ENCODE measurements around the gene FAU. TPM values are rescaled to one million over a fixed set of nuclear protein-coding genes. Genes with fewer than 3 reads are reported as not detected.
A peak's percentile ranks its signal among the peaks of the same experiment; 100 is the strongest.

Gene FAU
- total RNA-seq, 1 donor, result 137 TPM

DNA sequence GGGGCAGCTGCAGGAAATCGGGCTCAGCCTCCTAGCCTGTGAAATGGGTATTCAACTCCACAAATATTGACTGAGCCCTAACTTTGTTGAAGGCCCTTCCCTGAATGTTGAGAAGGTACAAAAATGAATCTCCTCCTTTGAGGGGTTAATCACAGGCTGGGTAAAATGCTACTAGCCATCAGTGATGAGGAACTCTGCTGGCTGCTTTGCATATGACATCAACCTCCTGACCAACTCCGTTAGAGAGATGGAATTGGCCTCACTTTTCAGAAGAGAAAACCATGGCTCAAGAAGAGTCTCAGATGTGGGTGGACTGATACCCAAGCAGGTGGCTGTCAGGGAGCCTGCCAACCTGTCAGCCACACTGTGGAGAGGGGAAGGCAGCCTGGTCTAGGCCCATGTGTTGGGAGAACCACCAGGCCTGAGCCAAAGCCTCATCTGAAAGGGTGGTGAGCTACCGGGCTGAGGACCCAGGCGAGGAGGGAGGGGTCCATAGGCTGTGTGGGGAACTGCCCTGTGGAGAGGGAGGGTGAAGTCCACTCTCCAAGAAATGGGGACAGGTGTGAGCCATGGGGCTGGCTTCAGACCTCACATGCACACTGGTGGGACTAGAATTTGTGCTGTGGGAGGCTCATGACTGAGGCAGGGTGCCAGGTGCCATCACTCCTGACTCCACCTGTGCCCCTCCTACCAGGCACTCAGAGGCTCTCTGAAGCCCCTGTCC is 49.9 kb downstream of the FAU start:
- no peak overlapping the region for H3K4me3 ChIP-seq (ENCODE audit: low read depth, low read length)
- TF ChIP-seq, protein P1, sequence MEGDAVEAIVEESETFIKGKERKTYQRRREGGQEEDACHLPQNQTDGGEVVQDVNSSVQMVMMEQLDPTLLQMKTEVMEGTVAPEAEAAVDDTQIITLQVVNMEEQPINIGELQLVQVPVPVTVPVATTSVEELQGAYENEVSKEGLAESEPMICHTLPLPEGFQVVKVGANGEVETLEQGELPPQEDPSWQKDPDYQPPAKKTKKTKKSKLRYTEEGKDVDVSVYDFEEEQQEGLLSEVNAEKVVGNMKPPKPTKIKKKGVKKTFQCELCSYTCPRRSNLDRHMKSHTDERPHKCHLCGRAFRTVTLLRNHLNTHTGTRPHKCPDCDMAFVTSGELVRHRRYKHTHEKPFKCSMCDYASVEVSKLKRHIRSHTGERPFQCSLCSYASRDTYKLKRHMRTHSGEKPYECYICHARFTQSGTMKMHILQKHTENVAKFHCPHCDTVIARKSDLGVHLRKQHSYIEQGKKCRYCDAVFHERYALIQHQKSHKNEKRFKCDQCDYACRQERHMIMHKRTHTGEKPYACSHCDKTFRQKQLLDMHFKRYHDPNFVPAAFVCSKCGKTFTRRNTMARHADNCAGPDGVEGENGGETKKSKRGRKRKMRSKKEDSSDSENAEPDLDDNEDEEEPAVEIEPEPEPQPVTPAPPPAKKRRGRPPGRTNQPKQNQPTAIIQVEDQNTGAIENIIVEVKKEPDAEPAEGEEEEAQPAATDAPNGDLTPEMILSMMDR (IDR thresholded peaks at IDR 0.05; ENCODE audit: insufficient read depth, low read depth, low read length), result no peak
- no peak for DNase-seq (ENCODE audit: low read depth)

Small RNA genes lying within 50 kb of the gene (small RNA-seq; reads per million reads assigned to genes)
- gene HIGD1AP10, result not detected
- not detected for gene PDCL2P2
- gene RNU2-23P, result 69.3 reads per million, percentile 96 among the genes with 10 or more reads in this experiment

Other genes starting within 250 kb of the FAU start
- gene EHD1, start 243.5 kb downstream of the FAU start, total RNA-seq, result 80.2 and 93.7 TPM in 2 replicates
- gene ATG2A, start 204.9 kb downstream of the FAU start, total RNA-seq, result 12.1 and 13.2 TPM in 2 replicates
- 11.6 and 14.2 TPM in 2 replicates for gene PPP2R5B, start 197.4 kb downstream of the FAU start, total RNA-seq
- not detected in 2 replicates for gene GPHA2, start 186.2 kb downstream of the FAU start, total RNA-seq
- gene MAJIN, start 150.0 kb downstream of the FAU start, total RNA-seq, result not detected in 2 replicates
- 0.86 and 1.3 TPM in 2 replicates for gene BATF2, start 125.2 kb downstream of the FAU start, total RNA-seq
- 44.5 and 73.4 TPM in 2 replicates for gene ARL2, start 108.0 kb downstream of the FAU start, total RNA-seq
- gene SNX15, start 94.7 kb downstream of the FAU start, total RNA-seq, result 12.5 and 14.5 TPM in 2 replicates
- gene SAC3D1, start 80.9 kb downstream of the FAU start, total RNA-seq, result 10.4 and 13.5 TPM in 2 replicates
- gene NAALADL1, start 63.6 kb downstream of the FAU start, total RNA-seq, result 23.7 and 27.4 TPM in 2 replicates
- gene CDCA5, start 38.1 kb downstream of the FAU start, total RNA-seq, result 7.4 and 15.5 TPM in 2 replicates
- 28.9 and 46.7 TPM in 2 replicates for gene ZFPL1, start 37.9 kb downstream of the FAU start, total RNA-seq
- 104 and 169 TPM in 2 replicates for gene VPS51, start 25.9 kb downstream of the FAU start, total RNA-seq
- 31.6 and 45.8 TPM in 2 replicates for gene TM7SF2, start 10.3 kb downstream of the FAU start, total RNA-seq
- 11.2 and 15.1 TPM in 2 replicates for gene ZNHIT2, start 4.4 kb downstream of the FAU start, total RNA-seq
- gene MRPL49, start 187 bp upstream of the FAU start, total RNA-seq, result 41.2 and 54.4 TPM in 2 replicates
- 13.0 and 13.5 TPM in 2 replicates for gene SYVN1, start 12.4 kb upstream of the FAU start, total RNA-seq
- not detected in 2 replicates for gene SPDYC, start 48.1 kb upstream of the FAU start, total RNA-seq
- 123 and 133 TPM in 2 replicates for gene CAPN1, start 59.8 kb upstream of the FAU start, total RNA-seq
- 7.1 and 12.1 TPM in 2 replicates for gene POLA2, start 139.8 kb upstream of the FAU start, total RNA-seq
- 21.3 and 32.8 TPM in 2 replicates for gene CDC42EP2, start 192.7 kb upstream of the FAU start, total RNA-seq
- gene DPF2, start 211.7 kb upstream of the FAU start, total RNA-seq, result 47.0 and 60.9 TPM in 2 replicates
- gene TIGD3, start 232.6 kb upstream of the FAU start, total RNA-seq, result under 0.01 TPM in 1 of 2 replicates, not detected in the other

All from fibroblast of villous mesenchyme (primary cell).